Measurements from ENCODE around the gene DCAKD. TPM values are rescaled to one million over a fixed set of nuclear protein-coding genes. Genes with fewer than 3 reads are reported as not detected.
A peak's percentile ranks its signal among the peaks of the same experiment; 100 is the strongest.

The DCAKD gene
- total and polyA plus RNA-seq, 7 donors: 6.4 to 14.2 (median 10.3) TPM

DNA sequence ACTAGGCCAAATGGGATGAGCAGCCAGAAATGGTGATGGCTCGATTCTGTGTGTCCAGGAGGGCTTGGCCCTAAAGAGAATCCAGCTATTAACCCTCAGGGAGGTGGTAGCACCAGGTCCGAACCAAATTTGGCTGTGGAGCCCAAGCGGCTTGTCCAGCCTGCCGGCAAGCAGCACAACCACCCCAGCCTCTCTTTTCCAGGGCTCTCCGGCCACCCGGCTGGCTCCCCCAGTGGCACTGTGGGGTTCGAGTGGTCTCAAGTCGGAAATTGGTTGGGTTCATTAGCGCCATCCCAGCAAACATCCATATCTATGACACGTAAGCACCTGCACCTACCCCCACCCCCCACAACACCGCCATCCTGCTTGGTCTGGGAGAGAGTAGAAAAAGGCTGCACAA is 45.5 kb upstream of the DCAKD start:
- DNase-seq (no peak), ATAC-seq (no peak)
- Histone ChIP-seq H3K36me3 (ENCODE audit: insufficient read depth in 1 of 2, low read depth in 1 of 2) (peaks cover 19 to 88% of the 10 kb centered on the region in 2 donors), H3K4me1 (peaks cover 45% of the 10 kb centered on the region), H3K27me3 (ENCODE audit: insufficient read depth in 3 of 3, low read length in 2 of 3) (no peaks in the 10 kb centered on the region), H3K4me3 (no peak overlapping the region), H3K9me3 (no peaks in the 10 kb centered on the region), H3K27ac (peak overlapping the region; percentile 61)
- 84 to 92% (median 85%) methylated on average over 11 of the region's 11 CpGs for WGBS, 3 donors
- intact Hi-C loops (cut with DNase I): loop anchor here (2.0 to 5.0 kb wide), 4 partner anchors 34 to 45 kb away; partner anchors contain the start of genes DCAKD (in 1 of the 2), NMT1 (in 1 of the 2) and PLCD3 (in 1 of the 2)
- TF ChIP-seq, protein P1, sequence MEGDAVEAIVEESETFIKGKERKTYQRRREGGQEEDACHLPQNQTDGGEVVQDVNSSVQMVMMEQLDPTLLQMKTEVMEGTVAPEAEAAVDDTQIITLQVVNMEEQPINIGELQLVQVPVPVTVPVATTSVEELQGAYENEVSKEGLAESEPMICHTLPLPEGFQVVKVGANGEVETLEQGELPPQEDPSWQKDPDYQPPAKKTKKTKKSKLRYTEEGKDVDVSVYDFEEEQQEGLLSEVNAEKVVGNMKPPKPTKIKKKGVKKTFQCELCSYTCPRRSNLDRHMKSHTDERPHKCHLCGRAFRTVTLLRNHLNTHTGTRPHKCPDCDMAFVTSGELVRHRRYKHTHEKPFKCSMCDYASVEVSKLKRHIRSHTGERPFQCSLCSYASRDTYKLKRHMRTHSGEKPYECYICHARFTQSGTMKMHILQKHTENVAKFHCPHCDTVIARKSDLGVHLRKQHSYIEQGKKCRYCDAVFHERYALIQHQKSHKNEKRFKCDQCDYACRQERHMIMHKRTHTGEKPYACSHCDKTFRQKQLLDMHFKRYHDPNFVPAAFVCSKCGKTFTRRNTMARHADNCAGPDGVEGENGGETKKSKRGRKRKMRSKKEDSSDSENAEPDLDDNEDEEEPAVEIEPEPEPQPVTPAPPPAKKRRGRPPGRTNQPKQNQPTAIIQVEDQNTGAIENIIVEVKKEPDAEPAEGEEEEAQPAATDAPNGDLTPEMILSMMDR (IDR thresholded peaks at IDR 0.05): no peak

DNA sequence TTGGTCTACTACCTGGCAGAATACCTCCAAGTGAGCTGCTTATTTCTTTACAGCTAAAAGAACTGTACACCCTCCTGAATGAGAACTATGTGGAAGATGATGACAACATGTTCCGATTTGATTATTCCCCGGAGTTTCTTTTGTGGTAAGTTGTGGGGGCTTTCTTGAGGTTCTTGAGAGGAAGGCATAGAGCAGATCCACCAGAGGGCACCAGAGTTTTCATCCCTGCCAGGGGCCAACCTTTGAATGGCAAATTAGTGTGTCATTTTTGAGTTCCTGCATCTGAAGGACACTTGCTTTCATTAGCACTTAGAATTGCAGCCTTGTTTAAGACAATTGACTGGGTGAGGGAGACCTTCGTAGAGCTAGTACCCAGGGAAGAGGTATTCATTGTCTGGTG is 44.7 kb upstream of the DCAKD start:
- no peak for ATAC-seq
- WGBS, 3 donors: 68 to 81% (median 70%) methylated on average over 3 of the region's 3 CpGs
- Histone ChIP-seq H3K9me3 (no peaks in the 10 kb centered on the region), H3K27ac (peak overlapping the region; percentile 61), H3K4me1 (peaks cover 53% of the 10 kb centered on the region), H3K36me3 (ENCODE audit: insufficient read depth in 1 of 2, low read depth in 1 of 2) (peaks cover 19 to 88% of the 10 kb centered on the region in 2 donors), H3K27me3 (ENCODE audit: insufficient read depth in 3 of 3, low read length in 2 of 3) (no peaks in the 10 kb centered on the region), H3K4me3 (no peak overlapping the region)
- TF ChIP-seq, protein P1 (IDR thresholded peaks at IDR 0.05): peak; percentile 43
- no peak for DNase-seq
- intact Hi-C loops (cut with DNase I): loop anchor here (2.0 to 5.0 kb wide), 4 partner anchors 34 to 44 kb away; partner anchors contain the start of genes DCAKD (in 1 of the 2), NMT1 (in 1 of the 2) and PLCD3 (in 1 of the 2)

DNA sequence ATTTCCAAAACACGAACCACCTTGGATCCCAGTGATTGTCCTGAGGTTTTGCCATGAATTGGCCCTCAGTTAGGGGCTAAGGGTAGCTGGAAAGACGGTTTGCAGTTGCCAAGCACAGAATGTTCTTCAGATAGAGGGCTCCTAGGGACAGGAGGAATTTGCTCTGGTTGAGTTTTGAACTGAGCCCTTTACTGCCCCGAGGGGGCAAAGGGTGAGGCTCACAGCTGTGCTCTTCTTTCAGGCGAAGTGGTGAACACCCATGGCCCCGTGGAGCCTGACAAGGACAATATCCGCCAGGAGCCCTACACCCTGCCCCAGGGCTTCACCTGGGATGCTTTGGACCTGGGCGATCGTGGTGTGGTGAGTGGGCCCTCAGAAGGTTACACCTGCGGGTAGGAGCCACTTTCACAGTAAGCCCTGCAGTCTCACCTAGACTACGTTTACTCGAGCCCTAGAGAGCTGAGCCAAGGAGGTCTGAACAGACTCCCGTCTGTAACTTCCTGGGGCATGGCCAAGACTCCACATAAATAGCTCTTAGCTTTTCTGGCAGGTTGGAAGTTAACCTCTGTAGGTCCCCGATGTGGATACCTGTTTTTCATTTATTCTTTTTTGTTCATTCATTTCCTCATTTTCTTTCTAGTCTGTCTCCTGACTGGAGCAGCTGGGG is 42.1 kb upstream of the DCAKD start:
- no peaks in the 10 kb centered on the region for H3K27me3 ChIP-seq (ENCODE audit: insufficient read depth in 3 of 3, low read length in 2 of 3)
- WGBS, 3 donors: 21 to 36% (median 32%) methylated on average over 13 of the region's 13 CpGs
- peaks cover 58% of the 10 kb centered on the region for H3K4me1 ChIP-seq
- intact Hi-C loops (cut with DNase I): no loop called here
- TF ChIP-seq, protein P1 (IDR thresholded peaks at IDR 0.05): no peak
- H3K36me3 ChIP-seq (ENCODE audit: insufficient read depth in 1 of 2, low read depth in 1 of 2): peaks cover 21 to 90% of the 10 kb centered on the region in 2 donors
- no peaks in the 10 kb centered on the region for H3K9me3 ChIP-seq
- peak; percentile 54 to 80 for DNase-seq
- ATAC-seq: peak; percentile 49 to 73 (median 60)
- peak overlapping the region; percentile 21 for H3K4me3 ChIP-seq
- peak overlapping the region; percentile 96 for H3K27ac ChIP-seq

DNA sequence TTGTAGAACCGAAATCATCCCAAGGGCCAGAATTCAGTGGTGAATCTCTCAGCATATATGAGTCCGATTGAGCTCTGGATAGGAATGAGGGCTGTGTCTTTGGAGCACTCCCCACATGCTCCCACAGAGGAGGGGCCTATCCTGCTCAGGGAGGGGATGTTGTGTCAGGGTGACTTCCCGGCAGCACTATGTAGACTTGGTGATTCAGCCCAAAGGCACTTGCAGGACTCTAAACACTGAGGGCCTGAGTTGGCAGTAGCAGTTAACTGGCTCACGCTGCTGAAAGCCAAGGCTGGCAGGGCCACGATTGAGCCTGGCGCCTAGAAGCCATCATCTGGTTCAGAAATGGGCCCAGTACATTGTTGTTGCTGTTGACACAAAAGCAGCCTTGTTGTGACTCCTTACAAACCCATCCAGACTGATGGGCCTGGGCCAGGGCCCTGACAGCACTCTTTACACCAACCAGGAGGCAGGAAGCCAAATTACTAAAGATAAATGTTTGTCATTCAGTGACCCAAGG is 41.5 kb upstream of the DCAKD start:
- H3K27ac ChIP-seq: peak overlapping the region; percentile 96
- 18 to 25% (median 21%) methylated on average over 6 of the region's 6 CpGs for WGBS, 3 donors
- intact Hi-C loops (cut with DNase I): no loop called here

More for the DNA sequence above, 41.5 kb upstream of the DCAKD start:
- Histone ChIP-seq H3K9me3 (no peaks in the 10 kb centered on the region), H3K4me1 (peaks cover 60% of the 10 kb centered on the region), H3K36me3 (ENCODE audit: insufficient read depth in 1 of 2, low read depth in 1 of 2) (peaks cover 19 to 90% of the 10 kb centered on the region in 2 donors), H3K4me3 (peak overlapping the region; percentile 21), H3K27me3 (ENCODE audit: insufficient read depth in 3 of 3, low read length in 2 of 3) (no peaks in the 10 kb centered on the region)
- DNase-seq (peak; percentile 89 to 95), ATAC-seq (peak; percentile 89 to 94 (median 92))
- TF ChIP-seq, protein P1 (IDR thresholded peaks at IDR 0.05): no peak
